Caco-2 (cell line): ENCODE results near the gene CARD14. TPM values are rescaled to one million over a fixed set of nuclear protein-coding genes. Genes with fewer than 3 reads are reported as not detected.

ENCODE experiments used
- BruUV-seq: library from RNA; stranded (reverse); fragments of 400-500 nt; replicated peaks from 2 replicates; lab custom pipeline; 2021; lab: Mats Ljungman, UMichigan
- CTCF ChIA-PET: fragments of 300-600 bp; sonication (Branson Sonifier 250); formaldehyde crosslinking; loops from one replicate; lab custom pipeline; 2022; ENCODE audit warnings: antibody characterized with exemption; lab: Charles Lee
- POLR2A ChIA-PET: fragments of 300-600 bp; sonication (Branson Sonifier 250); formaldehyde crosslinking; loops from one replicate; lab custom pipeline; 2022; ENCODE audit warnings: antibody characterized with exemption; lab: Charles Lee
- DNase-seq, 2 experiments: peaks; one replicate each; pipeline versions ENCODE4 v3.0.0 to v3.0.0-alpha.2; 2020 to 2022
- H3K27me3 ChIP-seq: replicated peaks from 2 replicates; pipeline ENCODE4 v1.6.0; 2011; ENCODE audit warnings: low read length; ENCODE audit not compliant: control insufficient read depth, insufficient read depth
- H3K36me3 ChIP-seq: 2 replicates; pipeline ENCODE4 v1.5.1; 2011; ENCODE audit warnings: low read length; ENCODE audit not compliant: control insufficient read depth, insufficient read depth
- H3K4me1 ChIP-seq: fragments of 250-450 bp; sonication (Bioruptor Pico); 2 replicates; pipeline ENCODE4 v1.5.1; 2020; ENCODE audit warnings: mild to moderate bottlenecking
- H3K4me3 ChIP-seq: 2 replicates; pipeline ENCODE4 v1.5.1; 2011; ENCODE audit warnings: low read depth, mild to moderate bottlenecking, control low read depth, low read length
- H3K9me3 ChIP-seq: fragments of 250-450 bp; sonication (Bioruptor Pico); 2 replicates; pipeline ENCODE4 v1.5.1; 2020; ENCODE audit warnings: mild to moderate bottlenecking, moderate library complexity
- H3K27ac Mint-ChIP-seq: one replicate; pipeline ENCODE4 v1.8.0; 2022; ENCODE audit warnings: mixed read lengths; ENCODE audit not compliant: unreplicated experiment
- H3K27me3 Mint-ChIP-seq: one replicate; pipeline ENCODE4 v1.8.0; 2022; ENCODE audit warnings: mixed read lengths; ENCODE audit not compliant: insufficient read depth, unreplicated experiment
- H3K36me3 Mint-ChIP-seq: one replicate; pipeline ENCODE4 v1.8.0; 2022; ENCODE audit warnings: mild to moderate bottlenecking, mixed read lengths; ENCODE audit not compliant: insufficient read depth, unreplicated experiment
- H3K4me1 Mint-ChIP-seq: one replicate; pipeline ENCODE4 v1.8.0; 2022; ENCODE audit warnings: low read depth, mixed read lengths; ENCODE audit not compliant: unreplicated experiment
- H3K4me3 Mint-ChIP-seq: one replicate; pipeline ENCODE4 v1.8.0; 2022; ENCODE audit warnings: mild to moderate bottlenecking, moderate library complexity, mixed read lengths; ENCODE audit not compliant: unreplicated experiment
- H3K9me3 Mint-ChIP-seq: one replicate; pipeline ENCODE4 v1.8.0; 2022; ENCODE audit warnings: mixed read lengths; ENCODE audit not compliant: unreplicated experiment
- CTCF ChIP-seq, 2 experiments: fragments of 200-600 bp in 1 of 2; IDR thresholded peaks; 1 replicate in 1 of 2; 2 replicates in 1 of 2; pipeline versions ENCODE4 v1.5.1 to v1.8.0; 2011 to 2022; ENCODE audit warnings: antibody characterized with exemption in 1 of 2, control low read depth in 1 of 2, inconsistent platforms in 1 of 2, low read depth in 1 of 2, low read length in 1 of 2, mild to moderate bottlenecking in 1 of 2, moderate library complexity in 1 of 2; ENCODE audit not compliant: insufficient read depth in 1 of 2, severe bottlenecking in 1 of 2, unreplicated experiment in 1 of 2
- intact Hi-C: fragments of 100-400 bp; cut with micrococcal nuclease; formaldehyde crosslinking; loops from one replicate; pipeline ENCODE4 v1.10.0; 2022; ENCODE audit not compliant: unreplicated experiment
- total RNA-seq: library from RNA; stranded (reverse); gene quantifications from 2 replicates; pipeline ENCODE4 v1.2.3, GENCODE V29; 2022

The CARD14 gene
- total RNA-seq, 1 experiment from 2014 or later, result 1.3 TPM

GRCh38 chr17:80246726-80247125 is 76.9 kb downstream of the CARD14 start:
- TF ChIP-seq CTCF (IDR thresholded peaks at IDR 0.05; ENCODE audit: insufficient read depth in 1 of 2, low read depth in 1 of 2, low read length in 1 of 2, severe bottlenecking in 1 of 2, unreplicated experiment in 1 of 2), result no peak
- Histone ChIP-seq H3K4me3 (no peak overlapping the region), H3K36me3 (0 out of 2 replicates have a peak, but pooled peaks cover 2% of the 10 kb centered on the region), H3K4me1 (no peaks in the 10 kb centered on the region), H3K27me3 (no peaks in the 10 kb centered on the region), H3K9me3 (no peaks in the 10 kb centered on the region)
- CTCF ChIA-PET, result no interaction called here
- DNase-seq, result no peak
- Mint-ChIP-seq H3K27ac (no peak overlapping the region), H3K4me1 (no peaks in the 10 kb centered on the region), H3K4me3 (no peak overlapping the region), H3K9me3 (no peaks in the 10 kb centered on the region), H3K27me3 (no peaks in the 10 kb centered on the region), H3K36me3 (peaks cover 7% of the 10 kb centered on the region)
- intact Hi-C loops, result no loop called here
- BruUV-seq, result no TSS peak
- POLR2A ChIA-PET, result no interaction called here

GRCh38 chr17:80247561-80247960 is 77.7 kb downstream of the CARD14 start:
- Histone ChIP-seq H3K4me1 (no peaks in the 10 kb centered on the region), H3K36me3 (0 out of 2 replicates have a peak, but pooled peaks cover 2% of the 10 kb centered on the region), H3K4me3 (no peak overlapping the region), H3K9me3 (no peaks in the 10 kb centered on the region), H3K27me3 (no peaks in the 10 kb centered on the region)
- Mint-ChIP-seq H3K9me3 (no peaks in the 10 kb centered on the region), H3K4me3 (no peak overlapping the region), H3K4me1 (no peaks in the 10 kb centered on the region), H3K27ac (no peak overlapping the region), H3K27me3 (no peaks in the 10 kb centered on the region), H3K36me3 (peaks cover 7% of the 10 kb centered on the region)
- DNase-seq, result no peak
- ChIA-PET CTCF (interaction anchor here (0.6 kb wide), 1 partner anchor 16 kb away, joined by 6 read pairs; no protein-coding TSS in a partner anchor), POLR2A (no interaction called here)
- intact Hi-C loops, result no loop called here
- no peak for TF ChIP-seq CTCF (IDR thresholded peaks at IDR 0.05; ENCODE audit: insufficient read depth in 1 of 2, low read depth in 1 of 2, low read length in 1 of 2, severe bottlenecking in 1 of 2, unreplicated experiment in 1 of 2)
- BruUV-seq, result no TSS peak

GRCh38 chr17:80248001-80248893 is 78.4 kb downstream of the CARD14 start:
- TF ChIP-seq CTCF (IDR thresholded peaks at IDR 0.05; ENCODE audit: insufficient read depth in 1 of 2, low read depth in 1 of 2, low read length in 1 of 2, severe bottlenecking in 1 of 2, unreplicated experiment in 1 of 2), result no peak
- no TSS peak for BruUV-seq

More at GRCh38 chr17:80248001-80248893, 78.4 kb downstream of the CARD14 start:
- Histone ChIP-seq H3K27me3 (no peaks in the 10 kb centered on the region), H3K4me1 (no peaks in the 10 kb centered on the region), H3K4me3 (no peak overlapping the region), H3K9me3 (no peaks in the 10 kb centered on the region), H3K36me3 (0 out of 2 replicates have a peak, but pooled peaks cover 2% of the 10 kb centered on the region)
- POLR2A ChIA-PET, result no interaction called here
- CTCF ChIA-PET, result no interaction called here
- Mint-ChIP-seq H3K4me3 (no peak overlapping the region), H3K9me3 (no peaks in the 10 kb centered on the region), H3K36me3 (peaks cover 14% of the 10 kb centered on the region), H3K27me3 (no peaks in the 10 kb centered on the region), H3K4me1 (no peaks in the 10 kb centered on the region), H3K27ac (no peak overlapping the region)
- intact Hi-C loops, result no loop called here
- no peak for DNase-seq
